Loucy (cell line): Measurements from ENCODE around the gene MYO18A.

Source experiments
- H2AFZ ChIP-seq: fragments of 200-600 bp; sonication (generic); 2 replicates; pipeline ENCODE4 v1.6.0; 2016; ENCODE audit warnings: antibody characterized with exemption, mild to moderate bottlenecking, low read length, moderate library complexity
- H3F3A ChIP-seq: fragments of 200-600 bp; 2 replicates; pipeline ENCODE4 v1.6.0; 2016; ENCODE audit warnings: antibody characterized with exemption, low read depth, mild to moderate bottlenecking
- H3K27me3 ChIP-seq: fragments of 200-600 bp; sonication (generic); 2 replicates; pipeline ENCODE4 v1.6.1; 2014; ENCODE audit warnings: low read length, mild to moderate bottlenecking; ENCODE audit not compliant: insufficient read depth, poor library complexity, severe bottlenecking
- H3K36me3 ChIP-seq: fragments of 200-600 bp; sonication (generic); 2 replicates; pipeline ENCODE4 v1.6.1; 2016; ENCODE audit warnings: low read length; ENCODE audit not compliant: insufficient read depth
- H3K4me1 ChIP-seq: fragments of 200-600 bp; sonication (generic); 2 replicates; pipeline ENCODE4 v1.5.1; 2014; ENCODE audit warnings: low read length, mild to moderate bottlenecking; ENCODE audit not compliant: insufficient read depth, poor library complexity, severe bottlenecking
- H3K4me2 ChIP-seq: fragments of 200-600 bp; sonication (generic); 2 replicates; pipeline ENCODE4 v1.6.0; 2014; ENCODE audit warnings: antibody characterized with exemption, low read length, low read depth, mild to moderate bottlenecking; ENCODE audit not compliant: poor library complexity, severe bottlenecking
- H3K4me3 ChIP-seq: fragments of 200-600 bp; sonication (generic); 2 replicates; pipeline ENCODE4 v1.5.1; 2014; ENCODE audit warnings: low read length, mild to moderate bottlenecking, mixed read lengths; ENCODE audit not compliant: poor library complexity, severe bottlenecking
- H3K79me2 ChIP-seq: fragments of 200-600 bp; sonication (generic); 2 replicates; pipeline ENCODE4 v1.6.1; 2014; ENCODE audit warnings: low read length; ENCODE audit not compliant: insufficient read depth
- H3K9ac ChIP-seq: fragments of 200-600 bp; sonication (generic); 2 replicates; pipeline ENCODE4 v1.6.0; 2014; ENCODE audit warnings: mild to moderate bottlenecking, low read depth, low read length, moderate library complexity; ENCODE audit not compliant: poor library complexity, severe bottlenecking
- H3K9me2 ChIP-seq: fragments of 200-600 bp; sonication (generic); replicated peaks from 2 replicates; pipeline ENCODE4 v1.6.1; 2016; ENCODE audit warnings: low read depth, low read length, mixed read lengths
- H3K9me3 ChIP-seq: fragments of 200-600 bp; sonication (generic); 2 replicates; pipeline ENCODE4 v1.6.1; 2014; ENCODE audit warnings: mild to moderate bottlenecking, antibody characterized with exemption, low read length, low read depth; ENCODE audit not compliant: insufficient read depth
- H4K20me1 ChIP-seq: fragments of 200-600 bp; sonication (generic); 2 replicates; pipeline ENCODE4 v1.6.0; 2014; ENCODE audit warnings: antibody characterized with exemption, low read length, mild to moderate bottlenecking; ENCODE audit not compliant: insufficient read depth, poor library complexity, severe bottlenecking
- CTCF ChIP-seq: fragments of 200-600 bp; sonication (generic); conservative IDR thresholded peaks from 2 replicates; pipeline ENCODE4 v1.5.1; 2014; ENCODE audit warnings: mild to moderate bottlenecking, antibody characterized with exemption, low read length
- EZH2phosphoT487 ChIP-seq: fragments of 200-600 bp; IDR thresholded peaks from 2 replicates; pipeline ENCODE4 v1.6.1; 2018; ENCODE audit warnings: antibody characterized with exemption, mild to moderate bottlenecking, moderate library complexity, borderline replicate concordance

MYO18A gene

GRCh38 chr17:29102046-29102445 is 78.2 kb downstream of the MYO18A start:
- no peak overlapping the region for H3K4me2 ChIP-seq

GRCh38 chr17:29100296-29100695 is 79.9 kb downstream of the MYO18A start:
- Histone ChIP-seq H3K79me2 (no peaks in the 10 kb centered on the region), H3K4me3 (no peak overlapping the region), H3F3A (no peaks in the 10 kb centered on the region), H3K36me3 (peaks cover 99% of the 10 kb centered on the region), H3K9ac (no peak overlapping the region), H3K4me2 (no peak overlapping the region), H4K20me1 (peaks cover 3% of the 10 kb centered on the region), H3K9me3 (no peaks in the 10 kb centered on the region), H3K9me2 (no peaks in the 10 kb centered on the region), H2AFZ (no peak overlapping the region), H3K4me1 (no peaks in the 10 kb centered on the region), H3K27me3 (no peaks in the 10 kb centered on the region)
- TF ChIP-seq EZH2phosphoT487 (no peak), CTCF (no peak)

More at GRCh38 chr17:29102046-29102445, 78.2 kb downstream of the MYO18A start:
- H2AFZ ChIP-seq: no peak overlapping the region
- peaks cover 3% of the 10 kb centered on the region for H4K20me1 ChIP-seq
- peaks cover 99% of the 10 kb centered on the region for H3K36me3 ChIP-seq
- no peaks in the 10 kb centered on the region for H3F3A ChIP-seq
- no peaks in the 10 kb centered on the region for H3K9me2 ChIP-seq
- H3K4me3 ChIP-seq: no peak overlapping the region
- TF ChIP-seq EZH2phosphoT487: no peak
- no peak for TF ChIP-seq CTCF
- no peaks in the 10 kb centered on the region for H3K9me3 ChIP-seq
- H3K9ac ChIP-seq: no peak overlapping the region
- no peaks in the 10 kb centered on the region for H3K27me3 ChIP-seq
- no peaks in the 10 kb centered on the region for H3K4me1 ChIP-seq
- H3K79me2 ChIP-seq: no peaks in the 10 kb centered on the region

- H3K9me3 ChIP-seq: no peaks in the 10 kb centered on the region
- H3K4me3 ChIP-seq: no peak overlapping the region
- H3K79me2 ChIP-seq: no peaks in the 10 kb centered on the region
- no peaks in the 10 kb centered on the region for H3K4me1 ChIP-seq
- no peak overlapping the region for H3K4me2 ChIP-seq
- H3K9me2 ChIP-seq: no peaks in the 10 kb centered on the region
- TF ChIP-seq EZH2phosphoT487: no peak
- TF ChIP-seq CTCF: no peak
- peaks cover 100% of the 10 kb centered on the region for H3K36me3 ChIP-seq
- H4K20me1 ChIP-seq: peaks cover 3% of the 10 kb centered on the region
- H2AFZ ChIP-seq: no peak overlapping the region
- H3K27me3 ChIP-seq: no peaks in the 10 kb centered on the region
- H3F3A ChIP-seq: no peaks in the 10 kb centered on the region
- no peak overlapping the region for H3K9ac ChIP-seq
Observed at GRCh38 chr17:29099527-29099926, 80.7 kb downstream of the MYO18A start.
